ENCODE measurements around the gene GSE1. TPM values are rescaled to one million over a fixed set of nuclear protein-coding genes. Genes with fewer than 3 reads are reported as not detected.

Gene GSE1
- total and polyA plus RNA-seq, 2 experiments from 2014 or later, result 32.4 to 135 TPM

DNA sequence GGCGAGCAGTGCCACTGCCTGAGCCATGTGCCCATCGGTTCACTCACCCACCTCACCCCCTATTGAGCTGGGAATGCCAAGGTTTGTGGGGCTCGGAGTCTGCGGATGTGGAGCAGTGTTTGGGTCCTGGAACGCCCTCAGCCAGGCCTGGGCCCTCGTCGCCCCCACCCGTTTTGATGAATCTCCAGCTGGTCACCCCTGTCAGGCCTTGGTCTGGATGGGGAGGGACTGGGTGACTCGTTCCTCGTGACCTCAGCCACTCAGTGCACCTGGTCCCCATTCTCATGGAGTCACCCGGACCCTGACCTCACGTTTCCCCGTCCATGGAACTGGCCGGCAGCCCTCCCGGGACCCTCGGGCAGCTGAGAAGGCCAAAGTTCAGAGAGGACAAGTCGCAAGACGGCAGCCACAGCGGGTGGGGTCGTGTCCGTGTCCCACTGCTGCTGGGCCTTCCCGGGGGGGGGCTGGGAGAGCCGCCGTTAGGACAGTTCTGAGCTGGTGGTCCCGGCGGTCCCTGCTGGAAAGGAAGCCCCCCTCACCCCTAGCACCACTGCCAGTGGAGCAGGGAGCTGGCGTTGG is 23.2 kb downstream of the GSE1 start:
- H4K20me1 ChIP-seq (replicated peaks; ENCODE audit: insufficient read depth), result peaks cover 43% of the 10 kb centered on the region
- Mint-ChIP-seq H3K27me3 (ENCODE audit: insufficient read depth, low read depth, poor library complexity) (peaks cover 8% of the 10 kb centered on the region), H3K9me3 (no peaks in the 10 kb centered on the region), H3K27ac (no peak overlapping the region), H3K4me1 (peaks cover 15% of the 10 kb centered on the region), H3K4me3 (no peak overlapping the region), H3K36me3 (ENCODE audit: low read depth) (peaks cover 3% of the 10 kb centered on the region; the same call in 2 of the 3 replicates)
- H3K9me2 ChIP-seq (ENCODE audit: insufficient read depth), result no peaks in the 10 kb centered on the region
- H2AFZ ChIP-seq, result no peak overlapping the region
- no peak for ATAC-seq
- no peak overlapping the region for H3K4me3 ChIP-seq
- TF ChIP-seq CREB1 (CRISPR knock-in tag; IDR thresholded peaks at IDR 0.05; ENCODE audit: low read depth) (no peak), STAT1 (IDR thresholded peaks at IDR 0.05; ENCODE audit: unreplicated experiment) (no peak), NANOG (IDR thresholded peaks at IDR 0.05; ENCODE audit: borderline replicate concordance) (no peak), POLR2AphosphoS5 (IDR thresholded peaks at IDR 0.05; ENCODE audit: low read depth) (no peak), ZNF462 (CRISPR knock-in tag; IDR thresholded peaks at IDR 0.05) (no peak), EZH2 (IDR thresholded peaks at IDR 0.05; ENCODE audit: low read depth, unreplicated experiment) (no peak), JUNB (IDR thresholded peaks at IDR 0.05; ENCODE audit: unreplicated experiment) (no peak), ZNF331 (CRISPR knock-in tag; IDR thresholded peaks at IDR 0.05; ENCODE audit: low read depth) (no peak), ETS1 (IDR thresholded peaks at IDR 0.05) (no peak), EZH2phosphoT487 (IDR thresholded peaks at IDR 0.05; ENCODE audit: unreplicated experiment) (no peak), ZNF114 (CRISPR knock-in tag; IDR thresholded peaks at IDR 0.05) (no peak)
- TF ChIP-seq, protein P1, sequence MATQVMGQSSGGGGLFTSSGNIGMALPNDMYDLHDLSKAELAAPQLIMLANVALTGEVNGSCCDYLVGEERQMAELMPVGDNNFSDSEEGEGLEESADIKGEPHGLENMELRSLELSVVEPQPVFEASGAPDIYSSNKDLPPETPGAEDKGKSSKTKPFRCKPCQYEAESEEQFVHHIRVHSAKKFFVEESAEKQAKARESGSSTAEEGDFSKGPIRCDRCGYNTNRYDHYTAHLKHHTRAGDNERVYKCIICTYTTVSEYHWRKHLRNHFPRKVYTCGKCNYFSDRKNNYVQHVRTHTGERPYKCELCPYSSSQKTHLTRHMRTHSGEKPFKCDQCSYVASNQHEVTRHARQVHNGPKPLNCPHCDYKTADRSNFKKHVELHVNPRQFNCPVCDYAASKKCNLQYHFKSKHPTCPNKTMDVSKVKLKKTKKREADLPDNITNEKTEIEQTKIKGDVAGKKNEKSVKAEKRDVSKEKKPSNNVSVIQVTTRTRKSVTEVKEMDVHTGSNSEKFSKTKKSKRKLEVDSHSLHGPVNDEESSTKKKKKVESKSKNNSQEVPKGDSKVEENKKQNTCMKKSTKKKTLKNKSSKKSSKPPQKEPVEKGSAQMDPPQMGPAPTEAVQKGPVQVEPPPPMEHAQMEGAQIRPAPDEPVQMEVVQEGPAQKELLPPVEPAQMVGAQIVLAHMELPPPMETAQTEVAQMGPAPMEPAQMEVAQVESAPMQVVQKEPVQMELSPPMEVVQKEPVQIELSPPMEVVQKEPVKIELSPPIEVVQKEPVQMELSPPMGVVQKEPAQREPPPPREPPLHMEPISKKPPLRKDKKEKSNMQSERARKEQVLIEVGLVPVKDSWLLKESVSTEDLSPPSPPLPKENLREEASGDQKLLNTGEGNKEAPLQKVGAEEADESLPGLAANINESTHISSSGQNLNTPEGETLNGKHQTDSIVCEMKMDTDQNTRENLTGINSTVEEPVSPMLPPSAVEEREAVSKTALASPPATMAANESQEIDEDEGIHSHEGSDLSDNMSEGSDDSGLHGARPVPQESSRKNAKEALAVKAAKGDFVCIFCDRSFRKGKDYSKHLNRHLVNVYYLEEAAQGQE (IDR thresholded peaks at IDR 0.05; ENCODE audit: unreplicated experiment), result no peak
- TF ChIP-seq, protein P2, sequence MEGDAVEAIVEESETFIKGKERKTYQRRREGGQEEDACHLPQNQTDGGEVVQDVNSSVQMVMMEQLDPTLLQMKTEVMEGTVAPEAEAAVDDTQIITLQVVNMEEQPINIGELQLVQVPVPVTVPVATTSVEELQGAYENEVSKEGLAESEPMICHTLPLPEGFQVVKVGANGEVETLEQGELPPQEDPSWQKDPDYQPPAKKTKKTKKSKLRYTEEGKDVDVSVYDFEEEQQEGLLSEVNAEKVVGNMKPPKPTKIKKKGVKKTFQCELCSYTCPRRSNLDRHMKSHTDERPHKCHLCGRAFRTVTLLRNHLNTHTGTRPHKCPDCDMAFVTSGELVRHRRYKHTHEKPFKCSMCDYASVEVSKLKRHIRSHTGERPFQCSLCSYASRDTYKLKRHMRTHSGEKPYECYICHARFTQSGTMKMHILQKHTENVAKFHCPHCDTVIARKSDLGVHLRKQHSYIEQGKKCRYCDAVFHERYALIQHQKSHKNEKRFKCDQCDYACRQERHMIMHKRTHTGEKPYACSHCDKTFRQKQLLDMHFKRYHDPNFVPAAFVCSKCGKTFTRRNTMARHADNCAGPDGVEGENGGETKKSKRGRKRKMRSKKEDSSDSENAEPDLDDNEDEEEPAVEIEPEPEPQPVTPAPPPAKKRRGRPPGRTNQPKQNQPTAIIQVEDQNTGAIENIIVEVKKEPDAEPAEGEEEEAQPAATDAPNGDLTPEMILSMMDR (conservative IDR thresholded peaks at IDR 0.05; ENCODE audit: low read depth in 2 of 2), result no peak
- H3K4me1 ChIP-seq (ENCODE audit: insufficient read depth), result 0 out of 2 replicates have a peak, but pooled peaks cover 4% of the 10 kb centered on the region
- DNase-seq (ENCODE audit: low spot score), result no peak
- no peaks in the 10 kb centered on the region for H3K36me3 ChIP-seq (ENCODE audit: insufficient read depth)
- no peak overlapping the region for H3K27ac ChIP-seq (ENCODE audit: low read depth)
- H3K27me3 ChIP-seq (ENCODE audit: insufficient read depth), result no peaks in the 10 kb centered on the region
- H3K79me2 ChIP-seq (replicated peaks; ENCODE audit: insufficient read depth), result peaks cover 96% of the 10 kb centered on the region
- no peak overlapping the region for H3K4me2 ChIP-seq
- H3F3A ChIP-seq (replicated peaks; ENCODE audit: low read depth), result no peaks in the 10 kb centered on the region
